ENCODE data around the gene PRKD2. TPM values are rescaled to one million over a fixed set of nuclear protein-coding genes. Genes with fewer than 3 reads are reported as not detected.

PRKD2 gene
- total and polyA plus RNA-seq, 2 experiments from 2014 or later, result 53.8 to 68.0 TPM

DNA sequence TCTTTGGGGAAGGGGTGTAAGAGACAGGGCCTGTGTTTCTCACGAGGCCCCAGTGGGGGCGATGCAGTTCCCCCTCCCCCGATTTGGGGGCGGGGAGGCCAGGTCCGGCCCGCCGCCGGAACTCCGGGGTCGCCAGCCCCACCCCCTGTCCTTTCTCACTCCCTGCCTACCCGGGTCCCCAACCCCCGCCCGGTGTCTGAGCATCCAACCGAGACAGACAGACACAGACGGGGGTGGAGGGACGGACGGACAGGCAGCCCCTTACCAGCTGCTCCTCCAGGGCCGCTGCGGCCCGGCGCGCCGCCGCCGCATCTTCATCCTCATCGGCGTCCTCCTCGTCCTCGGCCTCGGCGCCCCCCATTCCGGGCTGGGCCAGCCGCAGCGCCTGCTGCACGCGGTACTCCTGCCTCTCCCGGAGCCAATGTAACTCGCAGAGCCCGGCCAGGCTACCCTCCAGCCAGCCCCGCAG lies 56.3 kb downstream of the PRKD2 start (continued):
- TF ChIP-seq, protein P1, sequence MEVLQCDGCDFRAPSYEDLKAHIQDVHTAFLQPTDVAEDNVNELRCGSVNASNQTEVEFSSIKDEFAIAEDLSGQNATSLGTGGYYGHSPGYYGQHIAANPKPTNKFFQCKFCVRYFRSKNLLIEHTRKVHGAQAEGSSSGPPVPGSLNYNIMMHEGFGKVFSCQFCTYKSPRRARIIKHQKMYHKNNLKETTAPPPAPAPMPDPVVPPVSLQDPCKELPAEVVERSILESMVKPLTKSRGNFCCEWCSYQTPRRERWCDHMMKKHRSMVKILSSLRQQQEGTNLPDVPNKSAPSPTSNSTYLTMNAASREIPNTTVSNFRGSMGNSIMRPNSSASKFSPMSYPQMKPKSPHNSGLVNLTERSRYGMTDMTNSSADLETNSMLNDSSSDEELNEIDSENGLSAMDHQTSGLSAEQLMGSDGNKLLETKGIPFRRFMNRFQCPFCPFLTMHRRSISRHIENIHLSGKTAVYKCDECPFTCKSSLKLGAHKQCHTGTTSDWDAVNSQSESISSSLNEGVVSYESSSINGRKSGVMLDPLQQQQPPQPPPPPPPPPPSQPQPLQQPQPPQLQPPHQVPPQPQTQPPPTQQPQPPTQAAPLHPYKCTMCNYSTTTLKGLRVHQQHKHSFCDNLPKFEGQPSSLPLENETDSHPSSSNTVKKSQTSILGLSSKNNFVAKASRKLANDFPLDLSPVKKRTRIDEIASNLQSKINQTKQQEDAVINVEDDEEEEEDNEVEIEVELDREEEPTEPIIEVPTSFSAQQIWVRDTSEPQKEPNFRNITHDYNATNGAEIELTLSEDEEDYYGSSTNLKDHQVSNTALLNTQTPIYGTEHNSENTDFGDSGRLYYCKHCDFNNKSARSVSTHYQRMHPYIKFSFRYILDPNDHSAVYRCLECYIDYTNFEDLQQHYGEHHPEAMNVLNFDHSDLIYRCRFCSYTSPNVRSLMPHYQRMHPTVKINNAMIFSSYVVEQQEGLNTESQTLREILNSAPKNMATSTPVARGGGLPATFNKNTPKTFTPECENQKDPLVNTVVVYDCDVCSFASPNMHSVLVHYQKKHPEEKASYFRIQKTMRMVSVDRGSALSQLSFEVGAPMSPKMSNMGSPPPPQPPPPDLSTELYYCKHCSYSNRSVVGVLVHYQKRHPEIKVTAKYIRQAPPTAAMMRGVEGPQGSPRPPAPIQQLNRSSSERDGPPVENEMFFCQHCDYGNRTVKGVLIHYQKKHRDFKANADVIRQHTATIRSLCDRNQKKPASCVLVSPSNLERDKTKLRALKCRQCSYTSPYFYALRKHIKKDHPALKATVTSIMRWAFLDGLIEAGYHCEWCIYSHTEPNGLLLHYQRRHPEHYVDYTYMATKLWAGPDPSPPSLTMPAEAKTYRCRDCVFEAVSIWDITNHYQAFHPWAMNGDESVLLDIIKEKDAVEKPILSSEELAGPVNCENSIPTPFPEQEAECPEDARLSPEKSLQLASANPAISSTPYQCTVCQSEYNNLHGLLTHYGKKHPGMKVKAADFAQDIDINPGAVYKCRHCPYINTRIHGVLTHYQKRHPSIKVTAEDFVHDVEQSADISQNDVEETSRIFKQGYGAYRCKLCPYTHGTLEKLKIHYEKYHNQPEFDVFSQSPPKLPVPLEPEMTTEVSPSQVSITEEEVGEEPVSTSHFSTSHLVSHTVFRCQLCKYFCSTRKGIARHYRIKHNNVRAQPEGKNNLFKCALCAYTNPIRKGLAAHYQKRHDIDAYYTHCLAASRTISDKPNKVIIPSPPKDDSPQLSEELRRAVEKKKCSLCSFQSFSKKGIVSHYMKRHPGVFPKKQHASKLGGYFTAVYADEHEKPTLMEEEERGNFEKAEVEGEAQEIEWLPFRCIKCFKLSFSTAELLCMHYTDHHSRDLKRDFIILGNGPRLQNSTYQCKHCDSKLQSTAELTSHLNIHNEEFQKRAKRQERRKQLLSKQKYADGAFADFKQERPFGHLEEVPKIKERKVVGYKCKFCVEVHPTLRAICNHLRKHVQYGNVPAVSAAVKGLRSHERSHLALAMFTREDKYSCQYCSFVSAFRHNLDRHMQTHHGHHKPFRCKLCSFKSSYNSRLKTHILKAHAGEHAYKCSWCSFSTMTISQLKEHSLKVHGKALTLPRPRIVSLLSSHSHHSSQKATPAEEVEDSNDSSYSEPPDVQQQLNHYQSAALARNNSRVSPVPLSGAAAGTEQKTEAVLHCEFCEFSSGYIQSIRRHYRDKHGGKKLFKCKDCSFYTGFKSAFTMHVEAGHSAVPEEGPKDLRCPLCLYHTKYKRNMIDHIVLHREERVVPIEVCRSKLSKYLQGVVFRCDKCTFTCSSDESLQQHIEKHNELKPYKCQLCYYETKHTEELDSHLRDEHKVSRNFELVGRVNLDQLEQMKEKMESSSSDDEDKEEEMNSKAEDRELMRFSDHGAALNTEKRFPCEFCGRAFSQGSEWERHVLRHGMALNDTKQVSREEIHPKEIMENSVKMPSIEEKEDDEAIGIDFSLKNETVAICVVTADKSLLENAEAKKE (CRISPR knock-in tag; IDR thresholded peaks at IDR 0.05), result no peak
- TF ChIP-seq POLR2AphosphoS5 (IDR thresholded peaks at IDR 0.05; ENCODE audit: low read depth) (no peak), JUNB (IDR thresholded peaks at IDR 0.05; ENCODE audit: unreplicated experiment) (no peak)

DNA sequence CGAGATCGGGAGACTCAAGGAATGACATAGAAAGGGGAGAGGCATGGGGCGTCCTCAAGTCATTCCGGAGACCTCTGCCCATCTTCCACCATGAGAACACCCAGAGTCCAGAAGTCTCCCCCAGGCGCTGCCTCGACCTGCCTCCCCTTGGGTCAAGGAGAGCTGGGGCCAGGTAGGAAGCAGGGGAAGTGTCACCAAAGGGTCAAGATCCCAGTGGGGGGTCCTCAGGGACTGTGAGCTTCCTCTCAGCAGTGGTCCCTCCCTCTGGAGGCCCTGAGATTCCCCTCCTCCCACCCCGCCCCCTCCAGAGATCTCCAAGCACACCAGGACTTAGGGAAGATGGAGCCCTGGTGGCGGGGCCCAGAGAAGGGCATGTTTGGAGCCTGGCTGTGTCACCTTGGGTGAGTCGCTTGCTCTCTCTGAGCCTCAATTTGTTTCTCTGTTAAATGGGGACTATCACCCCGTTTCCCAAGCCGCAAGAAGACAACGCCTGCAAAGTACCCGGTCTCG lies 56.9 kb downstream of the PRKD2 start:
- peak overlapping the region; percentile 96 for H3K4me2 ChIP-seq
- H3K4me3 ChIP-seq, result peak overlapping the region; percentile 82
- H3K27me3 Mint-ChIP-seq (ENCODE audit: insufficient read depth, low read depth, poor library complexity), result peaks cover 26% of the 10 kb centered on the region
- ATAC-seq (peak; percentile 6), DNase-seq (ENCODE audit: low spot score) (peak; percentile 78)
- 0 out of 2 replicates have a peak overlapping the region, but pooled peaks have one; percentile 90 for H2AFZ ChIP-seq
- no peak overlapping the region for H3K27ac ChIP-seq (ENCODE audit: low read depth)
- H3K27me3 ChIP-seq (ENCODE audit: insufficient read depth), result peaks cover 30% of the 10 kb centered on the region
- H3F3A ChIP-seq (replicated peaks; ENCODE audit: low read depth), result peaks cover 11% of the 10 kb centered on the region
- peaks cover 20% of the 10 kb centered on the region for H3K4me1 ChIP-seq (ENCODE audit: insufficient read depth)
- H3K9me3 Mint-ChIP-seq, result no peaks in the 10 kb centered on the region; the same call in 1 of the 3 replicates
- H3K4me3 Mint-ChIP-seq, result peak overlapping the region; percentile 76
- H3K9me2 ChIP-seq (ENCODE audit: insufficient read depth), result no peaks in the 10 kb centered on the region
- no peaks in the 10 kb centered on the region for H3K36me3 ChIP-seq (ENCODE audit: insufficient read depth)
- no peak overlapping the region for H3K27ac Mint-ChIP-seq
- H3K79me2 ChIP-seq (replicated peaks; ENCODE audit: insufficient read depth), result no peaks in the 10 kb centered on the region
- H3K36me3 Mint-ChIP-seq (ENCODE audit: low read depth), result no peaks in the 10 kb centered on the region; the same call in 2 of the 3 replicates
- no peaks in the 10 kb centered on the region for H4K20me1 ChIP-seq (replicated peaks; ENCODE audit: insufficient read depth)
- peaks cover 23% of the 10 kb centered on the region for H3K4me1 Mint-ChIP-seq
- TF ChIP-seq ZNF114 (CRISPR knock-in tag; IDR thresholded peaks at IDR 0.05) (no peak), JUNB (IDR thresholded peaks at IDR 0.05; ENCODE audit: unreplicated experiment) (no peak), ZNF331 (CRISPR knock-in tag; IDR thresholded peaks at IDR 0.05; ENCODE audit: low read depth) (no peak)
- TF ChIP-seq, protein P2, sequence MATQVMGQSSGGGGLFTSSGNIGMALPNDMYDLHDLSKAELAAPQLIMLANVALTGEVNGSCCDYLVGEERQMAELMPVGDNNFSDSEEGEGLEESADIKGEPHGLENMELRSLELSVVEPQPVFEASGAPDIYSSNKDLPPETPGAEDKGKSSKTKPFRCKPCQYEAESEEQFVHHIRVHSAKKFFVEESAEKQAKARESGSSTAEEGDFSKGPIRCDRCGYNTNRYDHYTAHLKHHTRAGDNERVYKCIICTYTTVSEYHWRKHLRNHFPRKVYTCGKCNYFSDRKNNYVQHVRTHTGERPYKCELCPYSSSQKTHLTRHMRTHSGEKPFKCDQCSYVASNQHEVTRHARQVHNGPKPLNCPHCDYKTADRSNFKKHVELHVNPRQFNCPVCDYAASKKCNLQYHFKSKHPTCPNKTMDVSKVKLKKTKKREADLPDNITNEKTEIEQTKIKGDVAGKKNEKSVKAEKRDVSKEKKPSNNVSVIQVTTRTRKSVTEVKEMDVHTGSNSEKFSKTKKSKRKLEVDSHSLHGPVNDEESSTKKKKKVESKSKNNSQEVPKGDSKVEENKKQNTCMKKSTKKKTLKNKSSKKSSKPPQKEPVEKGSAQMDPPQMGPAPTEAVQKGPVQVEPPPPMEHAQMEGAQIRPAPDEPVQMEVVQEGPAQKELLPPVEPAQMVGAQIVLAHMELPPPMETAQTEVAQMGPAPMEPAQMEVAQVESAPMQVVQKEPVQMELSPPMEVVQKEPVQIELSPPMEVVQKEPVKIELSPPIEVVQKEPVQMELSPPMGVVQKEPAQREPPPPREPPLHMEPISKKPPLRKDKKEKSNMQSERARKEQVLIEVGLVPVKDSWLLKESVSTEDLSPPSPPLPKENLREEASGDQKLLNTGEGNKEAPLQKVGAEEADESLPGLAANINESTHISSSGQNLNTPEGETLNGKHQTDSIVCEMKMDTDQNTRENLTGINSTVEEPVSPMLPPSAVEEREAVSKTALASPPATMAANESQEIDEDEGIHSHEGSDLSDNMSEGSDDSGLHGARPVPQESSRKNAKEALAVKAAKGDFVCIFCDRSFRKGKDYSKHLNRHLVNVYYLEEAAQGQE (IDR thresholded peaks at IDR 0.05; ENCODE audit: unreplicated experiment), result no peak
